Brain microvascular endothelial cell (primary cell): ENCODE data around the gene ALK.
A peak's percentile ranks its signal among the peaks of the same experiment; 100 is the strongest.

Experiments used
- DNase-seq: peaks from one replicate; pipeline ENCODE4 v3.0.0-alpha.2; 2020
- H3K27ac ChIP-seq: fragments of 250-450 bp; sonication (Bioruptor Pico); 2 replicates; pipeline ENCODE4 v1.5.1; 2020; ENCODE audit warnings: mild to moderate bottlenecking, moderate library complexity
- H3K27me3 ChIP-seq: fragments of 250-450 bp; sonication (Bioruptor Pico); replicated peaks from 2 replicates; pipeline ENCODE4 v1.5.1; 2020; ENCODE audit warnings: mild to moderate bottlenecking
- H3K36me3 ChIP-seq: fragments of 250-450 bp; sonication (Bioruptor Pico); replicated peaks from 2 replicates; pipeline ENCODE4 v1.5.1; 2020; ENCODE audit warnings: mild to moderate bottlenecking
- H3K4me3 ChIP-seq: 2 replicates; pipeline ENCODE4 v1.5.1; 2011; ENCODE audit warnings: low read depth, mild to moderate bottlenecking, control low read depth, low read length, moderate library complexity
- CTCF ChIP-seq: IDR thresholded peaks from 2 replicates; pipeline ENCODE4 v1.5.1; 2011; ENCODE audit warnings: low read depth, mild to moderate bottlenecking, moderate library complexity, low read length, control low read depth, inconsistent platforms; ENCODE audit errors: missing control alignments
- in situ Hi-C: cut with HindIII; loops from 2 replicates; pipeline ENCODE4 v1.10.0; 2017; ENCODE audit warnings: low sequenced_read_pairs, low pct_ligation_motif_present

Gene ALK

GRCh38 chr2:29606104-29607037 is 315.0 kb downstream of the ALK start:
- peak overlapping the region; percentile 66 for H3K27ac ChIP-seq
- no peaks in the 10 kb centered on the region for H3K36me3 ChIP-seq
- peak; percentile 80 for DNase-seq
- no peaks in the 10 kb centered on the region for H3K27me3 ChIP-seq
- TF ChIP-seq CTCF, result no peak
- in situ Hi-C loops, result no loop called here
- H3K4me3 ChIP-seq, result no peak overlapping the region

GRCh38 chr2:29603341-29603740 is 318.0 kb downstream of the ALK start:
- no peaks in the 10 kb centered on the region for H3K27me3 ChIP-seq
- no peak overlapping the region for H3K27ac ChIP-seq
- H3K36me3 ChIP-seq, result no peaks in the 10 kb centered on the region
- no peak overlapping the region for H3K4me3 ChIP-seq
- no peak for DNase-seq
- TF ChIP-seq CTCF, result no peak
- in situ Hi-C loops, result no loop called here

GRCh38 chr2:29601872-29602271 is 319.5 kb downstream of the ALK start:
- in situ Hi-C loops, result no loop called here

GRCh38 chr2:29601321-29601720 is 320.1 kb downstream of the ALK start:
- Histone ChIP-seq H3K27me3 (no peaks in the 10 kb centered on the region), H3K36me3 (no peaks in the 10 kb centered on the region), H3K27ac (no peak overlapping the region), H3K4me3 (no peak overlapping the region)
- DNase-seq, result no peak
- TF ChIP-seq CTCF, result no peak
- in situ Hi-C loops, result no loop called here

More at GRCh38 chr2:29601872-29602271, 319.5 kb downstream of the ALK start:
- no peak overlapping the region for H3K4me3 ChIP-seq
- H3K27me3 ChIP-seq, result no peaks in the 10 kb centered on the region
- DNase-seq, result no peak
- TF ChIP-seq CTCF, result no peak
- H3K36me3 ChIP-seq, result no peaks in the 10 kb centered on the region
- no peak overlapping the region for H3K27ac ChIP-seq

GRCh38 chr2:29599946-29600345 is 321.4 kb downstream of the ALK start:
- Histone ChIP-seq H3K4me3 (no peak overlapping the region), H3K27ac (no peak overlapping the region), H3K36me3 (no peaks in the 10 kb centered on the region), H3K27me3 (no peaks in the 10 kb centered on the region)
- no peak for DNase-seq
- TF ChIP-seq CTCF, result no peak
- in situ Hi-C loops, result no loop called here
